GM18870 (cell line): ENCODE measurements around the gene PET100.

Experiments
- ATAC-seq: cut with Tn5 transposase; IDR thresholded peaks from one replicate; pipeline ENCODE4 v1.9.1; 2021; ENCODE audit warnings: moderate library complexity; ENCODE audit not compliant: unreplicated experiment

Gene PET100

GRCh38 chr19:7647156-7647555 lies 17.6 kb downstream of the PET100 start:
- no peak for ATAC-seq

- ATAC-seq = no peak
Observed at GRCh38 chr19:7648265-7649014, 18.8 kb downstream of the PET100 start.

GRCh38 chr19:7650148-7650547 lies 20.6 kb downstream of the PET100 start:
- ATAC-seq = no peak

- no peak for ATAC-seq
Observed at GRCh38 chr19:7652061-7652641, 22.6 kb downstream of the PET100 start.

- no peak for ATAC-seq
Observed at GRCh38 chr19:7654401-7654800, 24.8 kb downstream of the PET100 start.

GRCh38 chr19:7655581-7655980 lies 26.0 kb downstream of the PET100 start:
- ATAC-seq = no peak

- ATAC-seq = no peak
Observed at GRCh38 chr19:7657131-7657751, 27.6 kb downstream of the PET100 start.

GRCh38 chr19:7658219-7658686 lies 28.7 kb downstream of the PET100 start:
- peak; percentile 80 for ATAC-seq

GRCh38 chr19:7661744-7662538 lies 32.3 kb downstream of the PET100 start:
- no peak for ATAC-seq

- no peak for ATAC-seq
Observed at GRCh38 chr19:7662657-7663056, 33.1 kb downstream of the PET100 start.

- ATAC-seq = no peak
Observed at GRCh38 chr19:7663706-7664105, 34.1 kb downstream of the PET100 start.

- no peak for ATAC-seq
Observed at GRCh38 chr19:7665076-7665475, 35.5 kb downstream of the PET100 start.

GRCh38 chr19:7668842-7669241 lies 39.2 kb downstream of the PET100 start, which contains the start of gene RETN:
Gene RETN (plus strand): TSS chr19:7669049. CDS start chr19:7669327, 278 bp downstream.
- ATAC-seq = no peak

- ATAC-seq = no peak
Observed at GRCh38 chr19:7669641-7670040, 40.0 kb downstream of the PET100 start.

- no peak for ATAC-seq
Observed at GRCh38 chr19:7670150-7670783, 40.7 kb downstream of the PET100 start.

GRCh38 chr19:7670790-7671189 lies 41.2 kb downstream of the PET100 start:
- ATAC-seq = no peak

GRCh38 chr19:7672522-7672921 lies 42.9 kb downstream of the PET100 start:
- ATAC-seq = no peak

- ATAC-seq = no peak
Observed at GRCh38 chr19:7674010-7675005, 44.7 kb downstream of the PET100 start.

GRCh38 chr19:7676376-7676775 lies 46.8 kb downstream of the PET100 start:
- ATAC-seq = no peak

- no peak for ATAC-seq
Observed at GRCh38 chr19:7676854-7677253, 47.3 kb downstream of the PET100 start, which contains the start of gene MCEMP1. Gene MCEMP1 (plus strand): TSS chr19:7677090. CDS start chr19:7677121, 31 bp downstream.
